VCaP (cell line): ENCODE data around the gene LIPC.
A peak's percentile ranks its signal among the peaks of the same experiment; 100 is the strongest.

Source experiments
- H3K27ac ChIP-seq: fragments of 450-650 bp; 2 replicates; pipeline ENCODE4 v1.5.1; 2017
- TF ChIP-seq, protein P1 (sequence below): fragments of 450-650 bp; conservative IDR thresholded peaks from 2 replicates; pipeline ENCODE4 v1.5.1; 2017; ENCODE audit warnings: mild to moderate bottlenecking, moderate library complexity

The LIPC gene

DNA sequence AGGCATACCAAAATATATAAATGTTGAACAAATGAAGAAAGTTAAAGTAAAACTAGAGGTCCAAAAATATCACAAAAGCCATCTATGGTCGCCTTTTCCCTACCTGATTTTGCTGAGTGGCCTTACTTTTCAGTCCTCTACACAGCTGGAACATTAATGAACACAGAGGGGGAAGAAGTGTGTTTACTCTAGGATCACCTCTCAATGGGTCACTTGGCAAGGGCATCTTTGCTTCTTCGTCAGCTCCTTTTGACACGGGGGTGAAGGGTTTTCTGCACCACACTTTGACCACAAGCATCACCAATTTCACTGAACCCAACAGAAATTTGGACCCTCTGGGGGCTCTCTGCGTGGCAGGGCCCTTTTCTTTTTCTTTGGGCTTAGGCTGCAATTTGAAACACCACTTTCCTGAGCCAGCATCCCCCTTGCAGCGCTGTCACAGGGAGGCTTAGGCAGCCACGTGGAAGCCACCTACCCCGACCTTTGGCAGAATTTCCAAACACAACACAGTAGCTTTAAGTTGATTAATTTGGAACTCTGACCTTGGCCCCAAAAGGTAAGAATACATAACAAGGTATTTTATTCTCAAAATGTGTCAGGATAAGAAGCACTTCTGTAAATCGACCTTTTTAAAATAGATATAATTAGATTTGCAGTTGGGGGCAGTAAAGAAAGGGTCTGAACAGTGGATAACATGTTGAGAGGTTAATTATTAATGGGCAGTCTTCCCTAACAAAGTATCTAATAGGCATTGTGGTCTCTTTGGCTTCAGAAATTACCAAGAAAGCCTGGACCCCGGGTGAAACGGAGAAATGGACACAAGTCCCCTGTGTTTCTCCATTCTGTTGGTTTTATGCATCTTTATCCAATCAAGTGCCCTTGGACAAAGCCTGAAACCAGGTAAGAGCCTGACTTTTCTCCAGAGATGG is at the start of gene LIPC:
Gene LIPC, plus strand, starts transcription at position 771 of the 929 bp plus-strand sequence. Its CDS starts 42 bp downstream, at position 813.
- H3K27ac ChIP-seq, result no peak within 1 kb of the TSS
- TF ChIP-seq, protein P1, sequence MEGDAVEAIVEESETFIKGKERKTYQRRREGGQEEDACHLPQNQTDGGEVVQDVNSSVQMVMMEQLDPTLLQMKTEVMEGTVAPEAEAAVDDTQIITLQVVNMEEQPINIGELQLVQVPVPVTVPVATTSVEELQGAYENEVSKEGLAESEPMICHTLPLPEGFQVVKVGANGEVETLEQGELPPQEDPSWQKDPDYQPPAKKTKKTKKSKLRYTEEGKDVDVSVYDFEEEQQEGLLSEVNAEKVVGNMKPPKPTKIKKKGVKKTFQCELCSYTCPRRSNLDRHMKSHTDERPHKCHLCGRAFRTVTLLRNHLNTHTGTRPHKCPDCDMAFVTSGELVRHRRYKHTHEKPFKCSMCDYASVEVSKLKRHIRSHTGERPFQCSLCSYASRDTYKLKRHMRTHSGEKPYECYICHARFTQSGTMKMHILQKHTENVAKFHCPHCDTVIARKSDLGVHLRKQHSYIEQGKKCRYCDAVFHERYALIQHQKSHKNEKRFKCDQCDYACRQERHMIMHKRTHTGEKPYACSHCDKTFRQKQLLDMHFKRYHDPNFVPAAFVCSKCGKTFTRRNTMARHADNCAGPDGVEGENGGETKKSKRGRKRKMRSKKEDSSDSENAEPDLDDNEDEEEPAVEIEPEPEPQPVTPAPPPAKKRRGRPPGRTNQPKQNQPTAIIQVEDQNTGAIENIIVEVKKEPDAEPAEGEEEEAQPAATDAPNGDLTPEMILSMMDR, result no peak

DNA sequence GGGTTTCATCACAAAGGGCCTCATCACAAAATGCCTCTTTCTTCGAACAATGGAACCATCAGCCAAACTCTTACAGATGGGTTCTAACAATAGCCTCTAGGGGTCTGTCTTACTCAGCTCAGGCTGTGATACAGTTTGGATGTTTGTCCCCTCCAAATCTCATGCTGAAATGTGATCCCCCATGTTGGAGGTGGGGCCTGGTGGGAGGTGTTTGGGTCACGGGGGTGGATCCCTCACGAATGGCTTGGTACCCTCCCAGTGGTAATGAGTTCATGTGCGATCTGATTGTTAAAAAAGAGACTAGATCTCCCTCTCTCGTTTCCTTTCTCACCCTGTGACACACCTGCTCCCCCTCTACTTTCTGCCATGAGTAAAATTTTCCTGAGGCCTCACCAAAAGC is 47.9 kb upstream of the LIPC start:
- TF ChIP-seq, protein P1, result no peak

DNA sequence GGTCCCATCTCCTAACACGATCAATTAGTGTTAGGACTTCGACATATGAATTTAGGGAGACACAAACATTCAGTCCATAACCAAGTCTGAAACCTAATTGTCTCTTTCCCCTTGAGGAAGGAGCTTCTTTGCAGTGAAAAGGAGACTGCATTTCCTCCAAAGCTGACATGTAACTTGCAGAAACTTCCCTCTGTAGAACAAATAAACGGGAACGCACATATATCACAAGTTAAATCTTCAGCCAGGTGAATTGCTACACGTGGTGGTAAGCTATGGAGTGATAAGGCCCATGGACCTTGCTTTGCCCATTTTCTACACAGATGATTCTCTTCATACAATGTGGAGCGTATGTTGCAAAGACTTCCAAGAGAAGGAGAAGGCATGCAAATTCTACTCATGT is 47.1 kb upstream of the LIPC start:
- TF ChIP-seq, protein P1, result no peak
- peak overlapping the region; percentile 77 for H3K27ac ChIP-seq

More for the DNA sequence above, 47.9 kb upstream of the LIPC start:
- peak overlapping the region; percentile 77 for H3K27ac ChIP-seq

DNA sequence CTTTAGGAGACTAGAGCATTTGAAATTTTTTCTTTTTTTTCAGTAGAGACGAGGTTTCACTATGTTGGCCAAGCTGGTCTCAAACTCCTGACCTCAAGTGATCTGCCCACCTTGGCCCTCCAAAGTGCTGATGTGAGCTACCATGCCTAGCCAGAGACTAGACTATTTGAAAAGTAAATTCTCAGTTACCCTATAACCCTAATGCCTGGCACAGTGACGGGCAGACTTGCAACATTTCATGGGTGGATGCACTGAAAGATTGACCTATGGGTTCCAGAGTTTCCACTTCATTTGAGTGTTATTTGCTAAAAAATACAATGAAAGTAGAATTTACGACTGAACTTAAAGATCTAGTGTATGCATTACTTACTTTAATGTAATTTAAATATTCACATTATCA is 45.7 kb upstream of the LIPC start:
- TF ChIP-seq, protein P1, result no peak
- H3K27ac ChIP-seq, result no peak overlapping the region

DNA sequence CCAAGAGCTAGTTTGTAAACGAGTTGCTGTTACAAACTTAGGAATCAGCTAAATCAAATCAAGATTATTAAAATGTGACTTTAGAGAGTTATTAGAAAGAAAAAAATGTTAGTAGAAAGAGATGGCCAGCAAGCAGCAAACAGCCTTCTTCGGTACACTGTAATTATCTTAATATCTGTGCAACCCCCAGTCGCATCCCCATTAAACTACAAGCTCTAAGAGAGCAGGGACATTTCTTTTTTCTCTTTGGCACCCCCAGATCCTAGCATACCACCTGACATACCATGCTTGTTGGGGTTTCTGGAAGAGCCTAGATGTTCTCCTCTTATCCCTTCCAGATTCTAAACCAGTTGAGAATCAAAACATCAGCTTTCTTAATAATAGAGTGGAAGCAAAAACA is 45.1 kb upstream of the LIPC start:
- no peak overlapping the region for H3K27ac ChIP-seq
- TF ChIP-seq, protein P1, result no peak

DNA sequence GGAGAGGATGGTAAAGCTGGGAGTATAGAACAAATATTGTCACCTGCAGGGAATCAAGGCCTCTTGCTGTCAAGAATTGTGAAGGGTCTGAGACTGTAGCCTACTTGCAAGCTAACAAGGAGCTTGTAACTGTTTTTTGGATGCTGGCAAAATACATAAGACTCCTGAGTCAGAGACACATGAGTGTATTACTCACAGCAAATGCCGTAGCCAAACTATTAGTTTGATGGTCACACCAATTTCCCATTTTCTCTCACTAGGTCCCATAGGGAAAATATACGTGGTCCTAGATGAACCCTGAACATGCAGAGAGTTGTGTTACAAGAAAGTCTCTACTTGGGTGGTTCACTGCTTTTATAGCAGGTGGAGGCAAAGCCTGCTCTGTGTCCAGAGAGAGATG is 44.7 kb upstream of the LIPC start:
- H3K27ac ChIP-seq, result no peak overlapping the region
- TF ChIP-seq, protein P1, result no peak

DNA sequence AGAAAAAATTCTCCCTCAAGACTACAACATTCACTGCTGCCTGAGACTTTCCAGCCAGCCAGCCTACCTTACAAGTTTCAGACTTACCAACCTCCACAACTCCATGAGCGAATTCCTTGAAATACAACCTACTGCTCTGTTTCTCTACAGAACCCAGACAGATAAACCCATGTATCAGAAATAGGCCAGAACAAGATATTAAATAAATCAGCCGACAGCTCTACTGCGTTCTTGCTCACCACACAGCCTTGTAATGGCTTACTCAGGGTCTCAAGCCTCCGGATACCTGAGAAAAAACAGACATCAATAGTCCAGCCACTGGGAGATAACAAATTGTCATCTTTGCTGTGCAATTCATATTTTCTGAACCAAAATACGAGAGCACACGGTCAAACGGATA is 43.6 kb upstream of the LIPC start:
- TF ChIP-seq, protein P1, result no peak

More for the DNA sequence above, 43.6 kb upstream of the LIPC start:
- no peak overlapping the region for H3K27ac ChIP-seq
